GM21390 (cell line): ENCODE results near the gene SCAMP1.

Experiments used
- ATAC-seq: cut with Tn5 transposase; IDR thresholded peaks from one replicate; pipeline ENCODE4 v1.9.1; 2021; ENCODE audit not compliant: unreplicated experiment

SCAMP1 gene

GRCh38 chr5:78509884-78510769, 149.7 kb downstream of the SCAMP1 start:
- ATAC-seq, result peak; percentile 82

GRCh38 chr5:78511121-78511906, 150.9 kb downstream of the SCAMP1 start:
- no peak for ATAC-seq

- no peak for ATAC-seq
Observed at GRCh38 chr5:78512435-78512834, 152.0 kb downstream of the SCAMP1 start.

- ATAC-seq, result no peak
Observed at GRCh38 chr5:78513441-78513840, 153.0 kb downstream of the SCAMP1 start.

- ATAC-seq, result no peak
Observed at GRCh38 chr5:78514427-78515330, 154.3 kb downstream of the SCAMP1 start.

- ATAC-seq, result no peak
Observed at GRCh38 chr5:78515670-78516069, 155.3 kb downstream of the SCAMP1 start.

GRCh38 chr5:78518365-78519197, 158.2 kb downstream of the SCAMP1 start:
- ATAC-seq, result no peak

- no peak for ATAC-seq
Observed at GRCh38 chr5:78519198-78519941, 159.0 kb downstream of the SCAMP1 start.

GRCh38 chr5:78521455-78521854, 161.0 kb downstream of the SCAMP1 start:
- ATAC-seq, result no peak

- no peak for ATAC-seq
Observed at GRCh38 chr5:78522476-78523260, 162.3 kb downstream of the SCAMP1 start.

GRCh38 chr5:78523314-78524193, 163.1 kb downstream of the SCAMP1 start:
- no peak for ATAC-seq

GRCh38 chr5:78526049-78526525, 165.7 kb downstream of the SCAMP1 start:
- ATAC-seq, result no peak

- ATAC-seq, result no peak
Observed at GRCh38 chr5:78527054-78527859, 166.8 kb downstream of the SCAMP1 start.

GRCh38 chr5:78527925-78528324, 167.5 kb downstream of the SCAMP1 start:
- no peak for ATAC-seq
